Adipocyte (in vitro differentiated cells): ENCODE results near the gene DEPDC4.
A peak's percentile ranks its signal among the peaks of the same experiment; 100 is the strongest.

Experiments used
- DNase-seq: peaks from one replicate; pipeline ENCODE4 v3.0.0-alpha.2; 2015; ENCODE audit warnings: low read depth
- H3K27me3 ChIP-seq: replicated peaks from 2 replicates; pipeline ENCODE4 v1.7.0; 2013; ENCODE audit warnings: mild to moderate bottlenecking, low read length, moderate library complexity; ENCODE audit not compliant: control insufficient read depth, insufficient read depth
- H3K36me3 ChIP-seq: 2 replicates; pipeline ENCODE4 v1.7.0; 2013; ENCODE audit warnings: low read length, mild to moderate bottlenecking, moderate library complexity; ENCODE audit not compliant: control insufficient read depth, insufficient read depth, severe bottlenecking
- H3K4me1 ChIP-seq: 2 replicates; pipeline ENCODE4 v1.7.0; 2013; ENCODE audit warnings: mild to moderate bottlenecking, low read length, moderate library complexity; ENCODE audit not compliant: control insufficient read depth, insufficient read depth
- H3K4me3 ChIP-seq: 2 replicates; pipeline ENCODE4 v1.7.0; 2013; ENCODE audit warnings: mild to moderate bottlenecking, low read length, moderate library complexity
- H3K9ac ChIP-seq: 2 replicates; pipeline ENCODE4 v1.7.0; 2013; ENCODE audit warnings: mild to moderate bottlenecking, low read length, moderate library complexity
- H3K9me3 ChIP-seq: 2 replicates; pipeline ENCODE4 v1.7.0; 2013; ENCODE audit warnings: mild to moderate bottlenecking, low read length, moderate library complexity; ENCODE audit not compliant: control insufficient read depth

Gene DEPDC4

GRCh38 chr12:100258127-100258526 lies 8.8 kb downstream of the DEPDC4 start:
- Histone ChIP-seq H3K9me3 (no peaks in the 10 kb centered on the region), H3K27me3 (no peaks in the 10 kb centered on the region), H3K4me1 (no peaks in the 10 kb centered on the region), H3K36me3 (no peaks in the 10 kb centered on the region), H3K9ac (no peak overlapping the region), H3K4me3 (no peak overlapping the region)
- no peak for DNase-seq

GRCh38 chr12:100254876-100255275 lies 12.0 kb downstream of the DEPDC4 start:
- no peak for DNase-seq
- no peaks in the 10 kb centered on the region for H3K36me3 ChIP-seq
- H3K4me3 ChIP-seq = no peak overlapping the region
- no peak overlapping the region for H3K9ac ChIP-seq
- H3K9me3 ChIP-seq = no peaks in the 10 kb centered on the region
- peaks cover 2% of the 10 kb centered on the region for H3K4me1 ChIP-seq
- H3K27me3 ChIP-seq = no peaks in the 10 kb centered on the region

- Histone ChIP-seq H3K4me1 (peaks cover 2% of the 10 kb centered on the region), H3K36me3 (no peaks in the 10 kb centered on the region), H3K4me3 (no peak overlapping the region), H3K9me3 (no peaks in the 10 kb centered on the region), H3K27me3 (no peaks in the 10 kb centered on the region), H3K9ac (no peak overlapping the region)
- no peak for DNase-seq
These were observed 13.4 kb downstream of the DEPDC4 start for GRCh38 chr12:100253437-100253836.

GRCh38 chr12:100251917-100252316 lies 15.0 kb downstream of the DEPDC4 start:
- Histone ChIP-seq H3K9me3 (no peaks in the 10 kb centered on the region), H3K4me3 (no peak overlapping the region), H3K36me3 (no peaks in the 10 kb centered on the region), H3K4me1 (peaks cover 2% of the 10 kb centered on the region), H3K27me3 (no peaks in the 10 kb centered on the region), H3K9ac (no peak overlapping the region)
- DNase-seq = no peak

- H3K9ac ChIP-seq = no peak overlapping the region
- H3K4me1 ChIP-seq = peaks cover 2% of the 10 kb centered on the region
- no peak for DNase-seq
- no peaks in the 10 kb centered on the region for H3K9me3 ChIP-seq
- H3K4me3 ChIP-seq = no peak overlapping the region
- H3K27me3 ChIP-seq = no peaks in the 10 kb centered on the region
- no peaks in the 10 kb centered on the region for H3K36me3 ChIP-seq
These were observed 16.9 kb downstream of the DEPDC4 start for GRCh38 chr12:100249941-100250340.

GRCh38 chr12:100248886-100249285 lies 18.0 kb downstream of the DEPDC4 start:
- Histone ChIP-seq H3K27me3 (no peaks in the 10 kb centered on the region), H3K36me3 (no peaks in the 10 kb centered on the region), H3K4me1 (peaks cover 2% of the 10 kb centered on the region), H3K9me3 (no peaks in the 10 kb centered on the region), H3K9ac (no peak overlapping the region), H3K4me3 (no peak overlapping the region)
- DNase-seq = peak; percentile 48

GRCh38 chr12:100247765-100248164 lies 19.1 kb downstream of the DEPDC4 start:
- Histone ChIP-seq H3K9me3 (no peaks in the 10 kb centered on the region), H3K4me3 (no peak overlapping the region), H3K36me3 (no peaks in the 10 kb centered on the region), H3K4me1 (peaks cover 2% of the 10 kb centered on the region), H3K27me3 (no peaks in the 10 kb centered on the region), H3K9ac (no peak overlapping the region)
- DNase-seq = no peak

- Histone ChIP-seq H3K27me3 (no peaks in the 10 kb centered on the region), H3K4me1 (no peaks in the 10 kb centered on the region), H3K36me3 (no peaks in the 10 kb centered on the region), H3K4me3 (no peak overlapping the region), H3K9me3 (no peaks in the 10 kb centered on the region), H3K9ac (no peak overlapping the region)
- no peak for DNase-seq
These were observed 23.7 kb downstream of the DEPDC4 start for GRCh38 chr12:100243137-100243536.

GRCh38 chr12:100239589-100239988 lies 27.3 kb downstream of the DEPDC4 start:
- no peak for DNase-seq
- no peaks in the 10 kb centered on the region for H3K9me3 ChIP-seq
- no peak overlapping the region for H3K4me3 ChIP-seq
- H3K36me3 ChIP-seq = no peaks in the 10 kb centered on the region
- no peaks in the 10 kb centered on the region for H3K27me3 ChIP-seq
- H3K4me1 ChIP-seq = peaks cover under 1% of the 10 kb centered on the region
- no peak overlapping the region for H3K9ac ChIP-seq

- peaks cover 8% of the 10 kb centered on the region for H3K4me1 ChIP-seq
- no peaks in the 10 kb centered on the region for H3K9me3 ChIP-seq
- no peaks in the 10 kb centered on the region for H3K36me3 ChIP-seq
- no peak overlapping the region for H3K9ac ChIP-seq
- no peak overlapping the region for H3K4me3 ChIP-seq
- no peak for DNase-seq
- H3K27me3 ChIP-seq = no peaks in the 10 kb centered on the region
These were observed 28.1 kb downstream of the DEPDC4 start for GRCh38 chr12:100238801-100239200.

- Histone ChIP-seq H3K4me1 (peaks cover 9% of the 10 kb centered on the region), H3K9ac (peak overlapping the region; percentile 66), H3K27me3 (no peaks in the 10 kb centered on the region), H3K36me3 (no peaks in the 10 kb centered on the region), H3K4me3 (peak overlapping the region; percentile 74), H3K9me3 (no peaks in the 10 kb centered on the region)
- peak; percentile 80 for DNase-seq
These were observed 32.1 kb downstream of the DEPDC4 start for GRCh38 chr12:100234591-100235304.

- Histone ChIP-seq H3K9me3 (no peaks in the 10 kb centered on the region), H3K27me3 (no peaks in the 10 kb centered on the region), H3K36me3 (no peaks in the 10 kb centered on the region), H3K4me3 (peak overlapping the region; percentile 74), H3K9ac (peak overlapping the region; percentile 66), H3K4me1 (peaks cover 9% of the 10 kb centered on the region)
- DNase-seq = no peak
These were observed 32.7 kb downstream of the DEPDC4 start for GRCh38 chr12:100234166-100234565.
